ENCODE results near the gene ARRB2.
"Not testable (repeated sequence)": the region's sequence is repeated elsewhere in the genome, so short reads cannot be mapped to it uniquely, and the experiment has no call there.

ARRB2 gene

DNA sequence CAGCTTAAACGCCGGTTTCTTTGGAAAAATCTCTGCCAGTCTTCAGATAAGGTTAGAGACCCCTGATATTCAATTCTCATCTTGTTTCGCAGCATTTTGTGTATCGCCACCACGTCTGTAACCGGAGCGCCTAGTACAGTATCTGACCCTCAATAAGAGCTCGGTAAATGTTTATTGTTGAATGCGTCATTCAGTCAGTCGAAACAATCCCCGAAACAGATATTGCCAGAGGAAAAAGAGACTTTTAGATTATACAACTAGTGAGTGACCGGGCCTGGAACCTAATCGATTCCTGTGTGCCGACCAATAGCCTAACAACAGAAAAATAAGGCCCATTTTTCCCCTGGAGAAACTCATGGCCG lies 7.1 kb upstream of the ARRB2 start:
- DNase-seq, result no peak

DNA sequence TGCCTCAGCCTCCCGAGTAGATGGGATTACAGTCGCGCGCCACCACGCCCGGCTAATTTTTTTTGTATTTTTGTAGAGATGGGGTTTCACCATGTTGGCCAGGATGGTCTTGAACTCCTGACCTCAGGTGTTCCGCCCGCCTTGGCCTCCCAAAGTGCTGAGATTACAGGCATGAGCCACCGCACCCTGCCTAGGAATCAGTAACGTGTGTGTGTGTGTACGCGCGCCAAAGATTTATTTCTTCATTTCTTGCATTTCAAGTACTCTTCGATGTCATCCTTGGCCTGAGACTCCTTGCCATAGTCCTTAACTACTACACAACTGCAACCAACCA lies 5.9 kb upstream of the ARRB2 start:
- DNase-seq, result not testable (repeated sequence)

- no peak for DNase-seq
Measured at GRCh38 chr17:4704991-4705390, 5.4 kb upstream of the ARRB2 start.

- DNase-seq, result no peak
Measured at GRCh38 chr17:4706121-4706520, 4.3 kb upstream of the ARRB2 start.

GRCh38 chr17:4708436-4708835 lies 2.0 kb upstream of the ARRB2 start:
- DNase-seq, result no peak

- no peak for DNase-seq
Measured at GRCh38 chr17:4710693-4711634, 532 bp downstream of the ARRB2 start.

GRCh38 chr17:4711661-4712181 lies 1.3 kb downstream of the ARRB2 start:
- DNase-seq, result no peak

- DNase-seq, result no peak
Measured at GRCh38 chr17:4712526-4712925, 2.1 kb downstream of the ARRB2 start.

GRCh38 chr17:4714340-4715062 lies 4.1 kb downstream of the ARRB2 start:
- not testable (repeated sequence) for DNase-seq

DNA sequence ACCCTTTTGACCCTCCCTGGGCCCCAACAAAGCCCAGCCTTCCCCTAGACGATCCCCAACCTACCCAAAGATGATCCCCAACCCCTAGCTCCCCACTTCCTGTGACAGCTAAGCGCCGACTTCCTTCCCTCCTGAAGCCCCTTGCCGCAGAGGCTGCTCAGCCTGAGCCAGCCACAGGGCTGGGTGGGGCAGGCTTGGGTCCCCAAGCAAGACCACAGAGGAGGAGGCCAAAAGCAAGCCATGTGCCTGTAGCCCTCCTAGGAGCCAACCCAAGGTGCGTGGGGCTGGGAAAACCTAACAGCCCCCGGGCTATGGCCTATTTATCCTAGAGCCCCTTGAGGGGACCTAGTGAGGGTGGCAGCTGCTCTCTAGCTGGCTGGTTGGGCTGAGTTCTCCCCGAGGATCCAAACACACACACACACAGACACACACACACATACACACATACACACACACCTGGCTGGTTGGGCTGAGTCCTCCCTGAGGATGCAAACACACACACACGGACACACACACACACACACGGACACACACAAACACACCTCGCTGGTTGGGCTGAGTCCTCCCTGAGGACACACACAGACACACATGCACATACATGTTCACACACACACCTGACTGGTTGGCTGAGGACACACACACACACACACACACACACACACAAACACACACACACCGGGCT lies 4.8 kb downstream of the ARRB2 start:
- no peak for DNase-seq

DNA sequence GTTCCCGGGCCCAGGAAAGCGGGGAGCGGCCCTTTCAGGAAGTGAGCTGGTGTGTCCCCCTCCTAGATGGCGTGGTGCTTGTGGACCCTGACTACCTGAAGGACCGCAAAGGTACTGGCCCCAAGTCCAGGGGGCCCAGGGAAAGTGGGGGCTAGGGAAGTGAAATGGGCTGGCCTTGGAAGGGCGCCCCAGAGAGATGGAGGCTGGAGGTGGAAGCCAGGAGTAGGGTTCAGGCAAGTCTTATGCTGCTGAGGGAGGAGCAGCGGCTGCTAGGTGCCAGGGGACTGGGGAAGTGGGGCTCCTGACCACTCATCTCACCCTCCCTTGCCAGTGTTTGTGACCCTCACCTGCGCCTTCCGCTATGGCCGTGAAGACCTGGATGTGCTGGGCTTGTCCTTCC lies 5.6 kb downstream of the ARRB2 start:
- no peak for DNase-seq

DNA sequence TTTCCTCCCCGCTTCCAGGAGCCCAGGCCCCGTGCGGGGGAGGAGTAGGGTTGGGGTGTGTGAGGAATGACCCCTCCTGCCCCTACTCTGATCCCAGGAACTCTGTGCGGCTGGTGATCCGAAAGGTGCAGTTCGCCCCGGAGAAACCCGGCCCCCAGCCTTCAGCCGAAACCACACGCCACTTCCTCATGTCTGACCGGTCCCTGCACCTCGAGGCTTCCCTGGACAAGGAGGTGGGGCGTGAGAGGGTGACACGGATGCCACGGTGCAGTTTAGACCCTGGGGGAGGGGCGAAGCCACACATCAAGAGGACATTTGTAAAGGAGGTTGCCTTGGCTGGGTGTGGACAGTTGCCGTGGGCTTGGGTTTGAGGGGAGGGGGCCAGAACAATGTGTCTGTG lies 7.4 kb downstream of the ARRB2 start:
- no peak for DNase-seq

GRCh38 chr17:4718276-4718675 lies 7.8 kb downstream of the ARRB2 start:
- DNase-seq, result no peak

DNA sequence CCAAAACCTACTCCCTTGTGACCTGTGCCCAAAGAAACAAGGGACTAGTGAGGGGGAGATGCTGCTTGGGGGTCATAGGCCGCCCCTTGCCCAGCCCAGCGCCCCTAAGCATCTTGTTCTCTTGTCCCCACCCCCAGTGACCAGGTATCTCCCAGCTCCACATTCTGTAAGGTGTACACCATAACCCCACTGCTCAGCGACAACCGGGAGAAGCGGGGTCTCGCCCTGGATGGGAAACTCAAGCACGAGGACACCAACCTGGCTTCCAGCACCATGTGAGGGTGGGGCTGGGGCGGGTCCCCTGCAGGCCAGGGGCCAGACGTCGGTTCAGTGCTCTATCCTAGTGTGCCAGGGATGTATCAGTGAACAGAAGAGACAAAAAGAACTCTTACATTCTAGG lies 8.7 kb downstream of the ARRB2 start:
- DNase-seq, result no peak

GRCh38 chr17:4719684-4720221 lies 9.3 kb downstream of the ARRB2 start:
- DNase-seq, result no peak

- DNase-seq, result no peak
Measured at GRCh38 chr17:4720787-4721186, 10.4 kb downstream of the ARRB2 start.

GRCh38 chr17:4721203-4722135 lies 11.0 kb downstream of the ARRB2 start:
- DNase-seq, result peak in 1 of 2 experiments; percentile 23

GRCh38 chr17:4722678-4723240 lies 12.3 kb downstream of the ARRB2 start:
- DNase-seq, result no peak

- no peak for DNase-seq
Measured at GRCh38 chr17:4724650-4725049, 14.2 kb downstream of the ARRB2 start.

GRCh38 chr17:4725646-4726310 lies 15.3 kb downstream of the ARRB2 start:
- no peak for DNase-seq

DNA sequence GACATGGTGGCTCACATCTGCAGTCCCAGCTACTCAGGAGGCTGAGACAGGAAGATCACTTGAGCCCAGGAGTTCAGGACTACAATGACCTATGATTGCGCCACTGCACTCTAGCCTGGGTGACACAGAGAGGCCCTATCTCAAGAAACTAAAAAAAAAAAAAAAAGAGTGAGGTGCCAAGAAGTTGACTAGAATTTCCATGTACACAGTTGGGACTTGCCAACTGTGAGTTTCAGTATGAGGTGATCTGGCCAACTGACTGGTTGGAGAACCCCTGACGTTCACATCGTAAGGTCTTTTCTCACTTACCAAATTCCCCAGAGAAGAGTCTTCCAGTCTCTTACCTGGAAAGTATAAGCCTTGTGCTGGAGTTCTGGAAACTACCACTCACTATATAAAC lies 17.7 kb downstream of the ARRB2 start:
- DNase-seq, result no peak
